Mucosa of stomach (tissue), 1 donor: Measurements from ENCODE around the gene C5orf58.

Source experiments
- H3K27me3 ChIP-seq: one replicate; pipeline ENCODE4 v1.7.0; 2013; ENCODE audit warnings: mild to moderate bottlenecking, low read length; ENCODE audit not compliant: control insufficient read depth, insufficient read depth
- H3K36me3 ChIP-seq: one replicate; pipeline ENCODE4 v1.7.0; 2013; ENCODE audit warnings: low read length; ENCODE audit not compliant: control insufficient read depth, insufficient read depth
- H3K4me1 ChIP-seq: one replicate; pipeline ENCODE4 v1.7.0; 2013; ENCODE audit warnings: mild to moderate bottlenecking, low read length; ENCODE audit not compliant: control insufficient read depth, insufficient read depth
- H3K4me3 ChIP-seq: one replicate; pipeline ENCODE4 v1.7.0; 2013; ENCODE audit warnings: low read length
- H3K9ac ChIP-seq: one replicate; pipeline ENCODE4 v1.7.0; 2013; ENCODE audit warnings: mild to moderate bottlenecking, low read length, moderate library complexity
- H3K9me3 ChIP-seq: one replicate; pipeline ENCODE4 v1.7.0; 2013; ENCODE audit warnings: mild to moderate bottlenecking, low read length, moderate library complexity; ENCODE audit not compliant: control insufficient read depth
- donor health status: Pancreatic carcinoma.

The C5orf58 gene

GRCh38 chr5:170249355-170249754, 16.6 kb downstream of the C5orf58 start:
- Histone ChIP-seq H3K36me3 (no peaks in the 10 kb centered on the region), H3K9me3 (no peaks in the 10 kb centered on the region), H3K4me3 (no peak overlapping the region), H3K4me1 (no peaks in the 10 kb centered on the region), H3K27me3 (no peaks in the 10 kb centered on the region), H3K9ac (no peak overlapping the region)

- no peaks in the 10 kb centered on the region for H3K27me3 ChIP-seq
- H3K9me3 ChIP-seq, result no peaks in the 10 kb centered on the region
- H3K4me1 ChIP-seq, result no peaks in the 10 kb centered on the region
- no peaks in the 10 kb centered on the region for H3K36me3 ChIP-seq
- H3K4me3 ChIP-seq, result no peak overlapping the region
- H3K9ac ChIP-seq, result no peak overlapping the region
Observed at GRCh38 chr5:170250810-170251317, 18.1 kb downstream of the C5orf58 start.

DNA sequence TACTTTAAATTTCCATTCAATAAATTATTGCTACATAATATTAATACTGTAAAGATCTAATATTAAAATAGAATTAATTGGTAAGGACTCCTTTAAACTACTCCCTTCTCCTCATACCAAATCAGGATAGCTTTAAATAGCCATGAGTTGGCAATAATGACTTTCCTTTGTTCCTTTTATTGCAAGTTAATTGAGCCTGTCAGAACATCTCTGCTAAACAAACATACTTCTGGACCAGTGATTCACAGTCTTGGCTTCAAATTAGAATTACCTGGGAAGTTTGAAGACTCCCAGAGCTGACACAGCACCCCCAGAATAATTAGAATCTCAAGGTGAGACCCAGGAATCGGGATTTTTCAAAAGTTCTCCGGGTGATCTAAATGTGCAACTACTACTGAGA, 18.7 kb downstream of the C5orf58 start:
- no peaks in the 10 kb centered on the region for H3K4me1 ChIP-seq
- no peaks in the 10 kb centered on the region for H3K9me3 ChIP-seq
- no peaks in the 10 kb centered on the region for H3K27me3 ChIP-seq
- no peaks in the 10 kb centered on the region for H3K36me3 ChIP-seq
- no peak overlapping the region for H3K4me3 ChIP-seq
- H3K9ac ChIP-seq, result no peak overlapping the region

- Histone ChIP-seq H3K9ac (no peak overlapping the region), H3K9me3 (no peaks in the 10 kb centered on the region), H3K36me3 (no peaks in the 10 kb centered on the region), H3K4me3 (no peak overlapping the region), H3K4me1 (no peaks in the 10 kb centered on the region), H3K27me3 (no peaks in the 10 kb centered on the region)
Observed at GRCh38 chr5:170252109-170252508, 19.3 kb downstream of the C5orf58 start.

DNA sequence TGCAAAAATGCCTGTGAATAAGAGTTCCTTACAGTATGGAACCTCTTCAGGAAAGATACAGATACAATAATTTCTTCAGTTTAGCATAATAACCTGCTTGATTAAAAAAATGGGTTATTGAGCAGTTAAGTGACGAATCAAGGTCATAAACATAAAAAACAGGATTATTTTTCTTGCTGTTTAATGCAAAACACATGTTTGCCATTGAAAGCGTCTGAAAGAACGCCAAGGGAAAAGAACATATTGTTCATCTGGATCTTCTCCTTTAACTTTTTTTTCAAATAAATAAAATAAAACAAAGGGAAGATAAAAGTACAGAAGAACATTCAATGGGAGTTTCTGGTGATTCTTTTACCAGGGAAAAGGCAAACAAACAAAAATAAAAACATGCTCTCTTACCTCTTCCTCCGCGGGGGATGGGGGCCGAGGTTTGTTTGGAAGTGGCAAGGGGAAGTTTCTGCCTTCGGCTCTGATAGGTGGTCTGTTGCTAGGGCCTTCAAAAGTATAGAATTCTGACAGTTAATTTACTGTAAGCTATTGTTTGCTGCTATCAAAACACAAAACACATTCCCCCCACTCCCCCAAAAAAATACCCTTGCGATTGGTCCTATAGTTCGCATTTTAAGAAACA, 20.1 kb downstream of the C5orf58 start:
- Histone ChIP-seq H3K9ac (no peak overlapping the region), H3K4me1 (no peaks in the 10 kb centered on the region), H3K9me3 (no peaks in the 10 kb centered on the region), H3K36me3 (no peaks in the 10 kb centered on the region), H3K27me3 (no peaks in the 10 kb centered on the region), H3K4me3 (no peak overlapping the region)

GRCh38 chr5:170254056-170254455, 21.3 kb downstream of the C5orf58 start:
- H3K4me3 ChIP-seq, result no peak overlapping the region

DNA sequence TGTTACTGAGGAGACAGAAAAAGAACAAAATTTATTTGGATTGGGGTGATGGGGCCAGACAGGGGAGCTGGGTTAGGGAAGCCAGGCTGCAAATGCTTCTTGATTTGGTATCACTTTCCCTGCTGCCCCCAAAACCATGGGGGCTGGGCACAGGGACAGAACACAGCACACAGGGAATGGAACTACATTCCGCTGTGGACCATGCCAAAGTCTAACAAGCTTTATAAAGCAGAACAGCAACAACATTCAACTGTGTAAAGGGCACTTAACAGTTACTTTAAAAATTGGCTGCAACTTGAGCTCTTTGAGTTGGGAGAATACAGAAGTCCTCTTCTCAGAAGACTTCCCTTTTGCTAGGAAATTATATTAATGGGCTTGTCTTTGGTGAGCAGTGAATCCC, 23.8 kb downstream of the C5orf58 start:
- Histone ChIP-seq H3K9ac (no peak overlapping the region), H3K4me3 (no peak overlapping the region), H3K36me3 (no peaks in the 10 kb centered on the region), H3K27me3 (no peaks in the 10 kb centered on the region), H3K4me1 (no peaks in the 10 kb centered on the region), H3K9me3 (no peaks in the 10 kb centered on the region)

More at GRCh38 chr5:170254056-170254455, 21.3 kb downstream of the C5orf58 start:
- Histone ChIP-seq H3K4me1 (no peaks in the 10 kb centered on the region), H3K27me3 (no peaks in the 10 kb centered on the region), H3K9ac (no peak overlapping the region), H3K9me3 (no peaks in the 10 kb centered on the region), H3K36me3 (no peaks in the 10 kb centered on the region)

DNA sequence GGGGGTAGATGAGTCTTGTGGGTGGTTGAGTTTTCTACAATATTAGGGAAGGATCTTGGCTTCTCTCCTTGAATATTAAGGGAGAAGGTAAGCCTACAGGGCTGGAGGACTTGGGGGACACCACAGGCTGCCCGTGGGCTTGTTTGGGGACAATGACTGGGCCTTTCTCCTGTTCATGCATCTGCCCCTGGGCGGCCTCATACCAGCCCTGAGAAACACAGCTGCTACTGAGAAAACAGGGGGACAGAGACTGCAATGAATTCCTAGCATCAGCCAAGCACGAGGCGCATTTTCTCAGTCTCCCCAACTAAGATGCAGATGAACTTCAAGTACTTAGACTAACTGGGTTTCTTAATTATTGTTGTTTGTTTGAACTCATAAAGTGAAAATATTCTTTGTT, 24.6 kb downstream of the C5orf58 start:
- Histone ChIP-seq H3K27me3 (no peaks in the 10 kb centered on the region), H3K9ac (no peak overlapping the region), H3K4me3 (no peak overlapping the region), H3K36me3 (no peaks in the 10 kb centered on the region), H3K9me3 (no peaks in the 10 kb centered on the region), H3K4me1 (no peaks in the 10 kb centered on the region)

GRCh38 chr5:170261528-170262043, 28.8 kb downstream of the C5orf58 start:
- H3K4me1 ChIP-seq, result no peaks in the 10 kb centered on the region
- H3K27me3 ChIP-seq, result no peaks in the 10 kb centered on the region
- H3K36me3 ChIP-seq, result no peaks in the 10 kb centered on the region
- H3K4me3 ChIP-seq, result no peak overlapping the region
- H3K9ac ChIP-seq, result no peak overlapping the region
- no peaks in the 10 kb centered on the region for H3K9me3 ChIP-seq

GRCh38 chr5:170262061-170263045, 29.6 kb downstream of the C5orf58 start:
- Histone ChIP-seq H3K4me3 (no peak overlapping the region), H3K36me3 (no peaks in the 10 kb centered on the region), H3K27me3 (no peaks in the 10 kb centered on the region), H3K9me3 (no peaks in the 10 kb centered on the region), H3K4me1 (no peaks in the 10 kb centered on the region), H3K9ac (no peak overlapping the region)

DNA sequence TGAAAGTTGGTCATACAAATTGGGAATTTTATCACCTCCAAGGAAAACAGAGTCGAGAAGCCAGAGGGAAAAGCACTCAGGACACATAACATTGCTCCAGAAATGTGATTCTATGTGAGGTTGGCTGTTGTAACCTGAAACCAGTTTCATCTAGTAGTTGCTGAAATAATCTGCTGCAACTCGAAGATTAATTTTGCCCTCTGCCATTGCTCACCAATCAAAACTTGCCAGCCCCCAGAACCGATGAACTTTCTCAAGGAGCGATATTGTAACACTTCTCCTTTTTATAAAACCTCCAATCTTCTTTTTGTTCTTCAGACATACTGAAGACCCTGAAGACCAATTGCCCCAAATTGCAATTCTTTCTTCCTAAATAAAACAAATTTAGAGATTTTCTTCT, 31.1 kb downstream of the C5orf58 start:
- Histone ChIP-seq H3K36me3 (no peaks in the 10 kb centered on the region), H3K4me1 (peaks cover 6% of the 10 kb centered on the region), H3K27me3 (no peaks in the 10 kb centered on the region)

DNA sequence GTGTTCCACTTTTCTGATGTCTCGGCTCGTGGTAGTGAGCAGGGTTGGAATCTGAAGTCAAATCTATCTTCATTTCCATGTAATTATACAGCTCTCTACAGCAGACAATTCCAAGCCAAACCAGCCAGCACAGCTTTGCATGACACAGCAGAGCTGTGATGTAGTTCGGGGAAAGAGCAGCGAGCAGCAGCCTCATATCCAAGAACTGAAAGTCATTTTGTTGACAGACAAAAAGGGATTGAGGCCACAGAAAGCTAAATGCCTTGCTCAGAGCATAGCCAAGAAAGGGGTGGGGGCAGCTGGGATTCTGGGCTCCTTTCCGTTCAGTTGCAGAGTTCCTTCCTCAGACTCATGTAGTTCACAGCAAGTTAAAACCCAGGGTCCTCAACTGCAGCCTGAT, 32.7 kb downstream of the C5orf58 start:
- no peaks in the 10 kb centered on the region for H3K9me3 ChIP-seq
- no peak overlapping the region for H3K9ac ChIP-seq

More for the DNA sequence above, 31.1 kb downstream of the C5orf58 start:
- Histone ChIP-seq H3K9ac (no peak overlapping the region), H3K4me3 (no peak overlapping the region), H3K9me3 (no peaks in the 10 kb centered on the region)

More for the DNA sequence above, 32.7 kb downstream of the C5orf58 start:
- H3K27me3 ChIP-seq, result no peaks in the 10 kb centered on the region
- no peak overlapping the region for H3K4me3 ChIP-seq
- peaks cover 7% of the 10 kb centered on the region for H3K4me1 ChIP-seq
- no peaks in the 10 kb centered on the region for H3K36me3 ChIP-seq
